ENCODE measurements around the gene CBFA2T2.

The CBFA2T2 gene

DNA sequence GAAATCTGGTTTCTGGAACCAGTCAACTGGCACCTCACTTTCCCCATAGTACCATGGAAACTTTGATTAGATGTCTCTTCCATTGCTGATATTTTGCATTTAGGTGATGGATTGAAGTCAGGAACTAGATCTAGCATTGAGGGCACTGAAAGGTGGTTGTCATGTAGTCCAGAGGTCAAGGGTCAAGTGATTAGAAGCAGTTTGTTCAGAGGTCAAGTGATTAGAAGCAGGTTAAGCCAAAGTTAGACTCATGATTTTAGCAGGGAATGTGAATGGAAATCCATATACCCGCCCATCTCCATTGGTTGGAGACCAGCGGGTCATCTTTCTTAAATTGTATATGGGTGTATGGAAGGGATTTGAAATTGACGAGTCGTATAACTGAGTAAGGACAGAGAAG is 51.2 kb downstream of the CBFA2T2 start:
- H3K4me3 ChIP-seq (replicated peaks; ENCODE audit: low read depth, low read length) = no peak overlapping the region
- TF ChIP-seq, protein P1, sequence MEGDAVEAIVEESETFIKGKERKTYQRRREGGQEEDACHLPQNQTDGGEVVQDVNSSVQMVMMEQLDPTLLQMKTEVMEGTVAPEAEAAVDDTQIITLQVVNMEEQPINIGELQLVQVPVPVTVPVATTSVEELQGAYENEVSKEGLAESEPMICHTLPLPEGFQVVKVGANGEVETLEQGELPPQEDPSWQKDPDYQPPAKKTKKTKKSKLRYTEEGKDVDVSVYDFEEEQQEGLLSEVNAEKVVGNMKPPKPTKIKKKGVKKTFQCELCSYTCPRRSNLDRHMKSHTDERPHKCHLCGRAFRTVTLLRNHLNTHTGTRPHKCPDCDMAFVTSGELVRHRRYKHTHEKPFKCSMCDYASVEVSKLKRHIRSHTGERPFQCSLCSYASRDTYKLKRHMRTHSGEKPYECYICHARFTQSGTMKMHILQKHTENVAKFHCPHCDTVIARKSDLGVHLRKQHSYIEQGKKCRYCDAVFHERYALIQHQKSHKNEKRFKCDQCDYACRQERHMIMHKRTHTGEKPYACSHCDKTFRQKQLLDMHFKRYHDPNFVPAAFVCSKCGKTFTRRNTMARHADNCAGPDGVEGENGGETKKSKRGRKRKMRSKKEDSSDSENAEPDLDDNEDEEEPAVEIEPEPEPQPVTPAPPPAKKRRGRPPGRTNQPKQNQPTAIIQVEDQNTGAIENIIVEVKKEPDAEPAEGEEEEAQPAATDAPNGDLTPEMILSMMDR (IDR thresholded peaks at IDR 0.05; ENCODE audit: low read length, missing control alignments) = no peak
- no peak for DNase-seq (ENCODE audit: low read depth)

DNA sequence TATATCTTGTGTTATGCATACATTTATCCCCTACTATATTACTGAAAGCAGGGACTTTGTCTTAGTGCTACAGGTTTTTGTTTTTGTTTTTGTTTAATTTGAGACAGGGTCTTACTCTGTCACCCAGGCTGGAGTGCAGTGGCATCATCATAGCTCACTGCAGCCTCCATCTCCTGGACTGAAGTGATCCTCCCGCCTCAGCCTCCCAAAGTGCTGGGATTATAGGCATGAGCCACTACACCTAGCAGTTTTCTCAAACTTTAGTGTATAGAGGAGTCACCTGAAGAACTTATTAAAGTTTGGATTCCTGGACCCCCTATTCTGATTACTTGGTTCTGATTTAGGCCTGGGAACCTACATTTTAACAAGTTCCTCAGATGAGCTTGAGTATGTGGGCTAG is 51.9 kb downstream of the CBFA2T2 start:
- TF ChIP-seq, protein P1 (IDR thresholded peaks at IDR 0.05; ENCODE audit: low read length, missing control alignments) = no peak
- no peak for DNase-seq (ENCODE audit: low read depth)
- no peak overlapping the region for H3K4me3 ChIP-seq (replicated peaks; ENCODE audit: low read depth, low read length)

DNA sequence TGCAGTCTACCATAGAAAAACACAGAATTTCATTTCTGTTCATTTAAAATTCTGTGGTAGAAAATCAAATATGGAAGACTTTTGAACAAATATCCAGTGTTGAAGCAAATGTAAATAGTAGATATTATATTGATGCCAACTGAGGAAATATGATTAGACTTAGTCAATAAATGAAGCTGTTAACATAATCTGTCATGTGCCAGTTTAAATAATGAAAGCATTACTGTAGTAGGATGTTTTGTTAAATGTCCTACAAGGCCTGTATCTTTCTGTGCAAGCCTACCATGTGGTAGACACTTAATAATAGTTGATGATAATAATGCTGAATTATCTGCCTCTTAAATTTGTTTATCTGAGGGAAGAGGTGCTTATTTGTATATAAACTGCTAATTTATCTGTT is 55.9 kb downstream of the CBFA2T2 start:
- no peak overlapping the region for H3K4me3 ChIP-seq (replicated peaks; ENCODE audit: low read depth, low read length)
- DNase-seq (ENCODE audit: low read depth) = no peak
- TF ChIP-seq, protein P1 (IDR thresholded peaks at IDR 0.05; ENCODE audit: low read length, missing control alignments) = no peak

DNA sequence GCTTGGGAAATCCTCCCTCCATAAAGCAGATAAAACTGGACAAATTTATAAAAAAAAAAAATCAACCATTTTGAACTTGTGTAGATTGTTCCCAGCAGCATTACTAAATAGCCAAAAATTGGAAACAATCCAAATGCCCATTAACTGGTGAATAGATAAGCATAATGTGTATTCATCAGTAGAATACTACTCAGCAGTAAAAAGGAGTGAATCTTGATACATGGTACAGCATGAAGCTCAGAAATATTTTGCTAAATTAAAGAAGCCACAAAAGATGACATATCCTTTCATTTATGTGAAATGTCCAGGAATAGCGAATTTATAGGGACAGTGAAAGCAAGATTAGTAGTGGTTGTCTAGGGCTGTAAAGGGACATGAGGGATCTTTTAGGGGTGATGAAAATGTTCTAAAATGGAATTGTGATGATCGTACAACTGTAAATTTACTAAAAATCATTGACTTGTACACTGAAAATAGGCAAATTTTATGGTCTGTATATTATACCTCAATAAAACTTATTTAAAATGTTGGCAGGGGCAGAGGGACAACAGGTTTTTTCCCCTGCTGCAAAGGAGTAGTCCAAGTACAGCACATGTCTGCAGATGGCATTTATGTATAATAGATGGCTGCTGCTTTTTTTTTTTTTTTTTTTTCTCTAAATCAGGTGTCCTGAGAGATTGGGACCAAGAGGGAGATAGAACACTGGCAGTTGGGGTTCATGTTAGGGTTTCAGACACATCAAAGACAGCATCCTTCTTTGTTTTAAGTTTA is 59.5 kb downstream of the CBFA2T2 start:
- TF ChIP-seq, protein P1 (IDR thresholded peaks at IDR 0.05; ENCODE audit: low read length, missing control alignments) = no peak
- peak; percentile 8 for DNase-seq (ENCODE audit: low read depth)

GRCh38 chr20:33551778-33552177 is 61.9 kb downstream of the CBFA2T2 start:
- peak; percentile 51 for DNase-seq (ENCODE audit: low read depth)
- TF ChIP-seq, protein P1 (IDR thresholded peaks at IDR 0.05; ENCODE audit: low read length, missing control alignments) = no peak
- H3K4me3 ChIP-seq (replicated peaks; ENCODE audit: low read depth, low read length) = no peak overlapping the region

More for the DNA sequence above, 59.5 kb downstream of the CBFA2T2 start:
- H3K4me3 ChIP-seq (replicated peaks; ENCODE audit: low read depth, low read length) = no peak overlapping the region

DNA sequence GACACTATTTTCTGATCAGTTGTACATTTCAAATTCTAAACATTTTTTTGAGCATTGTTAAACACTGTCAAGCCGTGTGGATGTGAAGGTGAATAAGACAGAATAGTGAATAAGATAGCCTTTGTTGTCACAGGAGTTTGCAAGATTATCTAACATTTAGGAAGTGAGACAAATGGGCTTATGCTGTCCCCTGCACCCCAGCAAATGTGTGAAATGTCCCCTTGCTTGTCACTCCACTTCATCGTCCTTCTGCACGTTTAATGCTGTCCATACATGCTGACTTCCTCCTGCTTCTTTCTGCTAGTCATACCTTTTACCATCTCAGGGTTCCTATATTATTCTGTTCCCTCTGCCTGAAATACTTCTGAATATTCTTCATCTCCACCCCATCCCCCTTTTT is 62.6 kb downstream of the CBFA2T2 start:
- no peak for DNase-seq (ENCODE audit: low read depth)
- no peak overlapping the region for H3K4me3 ChIP-seq (replicated peaks; ENCODE audit: low read depth, low read length)
- TF ChIP-seq, protein P1 (IDR thresholded peaks at IDR 0.05; ENCODE audit: low read length, missing control alignments) = no peak

DNA sequence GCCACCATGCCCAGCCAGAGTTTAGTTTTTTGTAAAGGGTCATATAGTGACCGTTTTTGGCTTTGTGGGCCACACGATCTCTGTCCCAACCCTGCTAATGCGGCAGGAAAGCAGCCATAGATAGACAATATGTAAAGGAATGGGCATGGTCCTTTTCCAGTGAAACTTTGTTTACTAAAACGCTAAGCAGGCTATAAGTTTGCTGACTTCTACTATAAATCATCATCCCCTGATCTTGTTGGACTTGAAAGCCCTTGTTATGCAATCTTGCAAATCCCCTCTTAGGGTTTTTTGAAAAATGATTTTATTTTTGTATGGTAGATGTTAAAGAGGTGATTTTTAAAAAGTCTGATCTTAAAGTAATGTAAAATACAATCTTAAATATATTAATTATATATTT is 63.6 kb downstream of the CBFA2T2 start:
- TF ChIP-seq, protein P1 (IDR thresholded peaks at IDR 0.05; ENCODE audit: low read length, missing control alignments) = no peak
- DNase-seq (ENCODE audit: low read depth) = no peak
- H3K4me3 ChIP-seq (replicated peaks; ENCODE audit: low read depth, low read length) = no peak overlapping the region
